HEK293 (cell line): Measurements from ENCODE around the gene LRSAM1.

Source experiments
- CTCF ChIA-PET: fragments of 350-600 bp; formaldehyde crosslinking; extraction: SDS; loops from one replicate; lab custom pipeline; 2021; ENCODE audit warnings: antibody characterized with exemption; lab: Yijun Ruan, JAX
- POLR2A ChIA-PET: fragments of 300-600 bp; formaldehyde crosslinking; extraction: SDS; loops from one replicate; lab custom pipeline; 2020; ENCODE audit warnings: antibody characterized with exemption, inconsistent platforms; lab: Yijun Ruan, JAX
- H3K27ac ChIP-seq: fragments of 200-500 bp; sonication (Bioruptor generic); 2 replicates; pipeline ENCODE4 v1.5.1; 2014; ENCODE audit warnings: low read depth, low read length, control low read depth, inconsistent platforms; ENCODE audit errors: extremely low read depth
- H3K36me3 ChIP-seq, 2 experiments: fragments of 200-500 bp in 1 of 2; sonication (Bioruptor generic) in 1 of 2; 1 replicate in 1 of 2; 2 replicates in 1 of 2; pipeline ENCODE4 v1.5.1; 2014 to 2017; ENCODE audit warnings: inconsistent platforms in 2 of 2, low read length in 2 of 2; ENCODE audit not compliant: control insufficient read depth in 2 of 2, insufficient read depth in 1 of 2
- H3K4me1 ChIP-seq: fragments of 200-500 bp; sonication (Bioruptor generic); 2 replicates; pipeline ENCODE4 v1.5.1; 2014; ENCODE audit warnings: mild to moderate bottlenecking, low read length, inconsistent platforms; ENCODE audit not compliant: control insufficient read depth, insufficient read depth
- H3K4me3 ChIP-seq: 2 replicates; pipeline ENCODE4 v1.5.1; 2011; ENCODE audit warnings: low read depth, mild to moderate bottlenecking, control low read depth, low read length, moderate library complexity
- H3K9me3 ChIP-seq: fragments of 200-500 bp; sonication (Bioruptor generic); 2 replicates; pipeline ENCODE4 v1.5.1; 2014; ENCODE audit warnings: low read depth, low read length, inconsistent platforms; ENCODE audit not compliant: control insufficient read depth, insufficient read depth
- RBAK ChIP-seq: fragments of 450-650 bp; formaldehyde crosslinking; IDR thresholded peaks from 2 replicates; pipeline ENCODE4 v1.5.1; 2016; ENCODE audit warnings: missing biosample characterization, missing genetic modification characterization
- ZBTB20 ChIP-seq: fragments of 450-650 bp; formaldehyde crosslinking; IDR thresholded peaks from 2 replicates; pipeline ENCODE4 v1.5.1; 2016; ENCODE audit warnings: missing biosample characterization, missing genetic modification characterization
- ZFHX2 ChIP-seq: fragments of 450-650 bp; formaldehyde crosslinking; conservative IDR thresholded peaks from 2 replicates; pipeline ENCODE4 v1.5.1; 2016; ENCODE audit warnings: missing biosample characterization, missing genetic modification characterization
- ZFP41 ChIP-seq: fragments of 450-650 bp; formaldehyde crosslinking; IDR thresholded peaks from 2 replicates; pipeline ENCODE4 v1.5.1; 2016; ENCODE audit warnings: missing biosample characterization, missing genetic modification characterization, borderline replicate concordance
- ZNF133 ChIP-seq: fragments of 450-650 bp; formaldehyde crosslinking; IDR thresholded peaks from 2 replicates; pipeline ENCODE4 v1.5.1; 2016; ENCODE audit warnings: missing biosample characterization, missing genetic modification characterization
- ZNF146 ChIP-seq: fragments of 450-650 bp; formaldehyde crosslinking; IDR thresholded peaks from 2 replicates; pipeline ENCODE4 v1.5.1; 2016; ENCODE audit warnings: missing biosample characterization, missing genetic modification characterization
- ZNF174 ChIP-seq: fragments of 450-650 bp; formaldehyde crosslinking; IDR thresholded peaks from 2 replicates; pipeline ENCODE4 v1.5.0; 2017; ENCODE audit warnings: missing biosample characterization, mild to moderate bottlenecking, missing genetic modification characterization
- ZNF184 ChIP-seq: fragments of 450-650 bp; IDR thresholded peaks from 2 replicates; pipeline ENCODE4 v1.5.1; 2018; ENCODE audit warnings: missing biosample characterization, mild to moderate bottlenecking, missing genetic modification characterization
- ZNF211 ChIP-seq: fragments of 450-650 bp; formaldehyde crosslinking; IDR thresholded peaks from 2 replicates; pipeline ENCODE4 v1.5.1; 2016; ENCODE audit warnings: low read depth, missing biosample characterization, missing genetic modification characterization
- ZNF292 ChIP-seq: fragments of 450-650 bp; formaldehyde crosslinking; IDR thresholded peaks from 2 replicates; pipeline ENCODE4 v1.5.1; 2016; ENCODE audit warnings: low read depth, missing biosample characterization, missing genetic modification characterization, borderline replicate concordance
- ZNF302 ChIP-seq: fragments of 450-650 bp; formaldehyde crosslinking; IDR thresholded peaks from 2 replicates; pipeline ENCODE4 v1.5.1; 2016; ENCODE audit warnings: missing biosample characterization, missing genetic modification characterization, low read depth
- ZNF426 ChIP-seq: fragments of 450-650 bp; formaldehyde crosslinking; IDR thresholded peaks from 2 replicates; pipeline ENCODE4 v1.5.1; 2017; ENCODE audit warnings: missing biosample characterization, missing genetic modification characterization, mild to moderate bottlenecking, inconsistent platforms, moderate library complexity
- ZNF629 ChIP-seq: fragments of 450-650 bp; formaldehyde crosslinking; IDR thresholded peaks from 2 replicates; pipeline ENCODE4 v1.5.1; 2017; ENCODE audit warnings: missing biosample characterization, missing genetic modification characterization
- TF ChIP-seq, protein P1 (sequence below): fragments of 450-650 bp; formaldehyde crosslinking; conservative IDR thresholded peaks from 2 replicates; pipeline ENCODE4 v1.5.1; 2016; ENCODE audit warnings: low read depth, missing biosample characterization, missing genetic modification characterization
- TF ChIP-seq, protein P2 (sequence below): fragments of 450-650 bp; formaldehyde crosslinking; IDR thresholded peaks from 2 replicates; pipeline ENCODE4 v1.5.1; 2016; ENCODE audit warnings: missing biosample characterization, missing genetic modification characterization
- TF ChIP-seq, protein P3 (sequence below): fragments of 450-650 bp; IDR thresholded peaks from 2 replicates; pipeline ENCODE4 v1.5.1; 2018; ENCODE audit warnings: missing biosample characterization, missing genetic modification characterization

The LRSAM1 gene

DNA sequence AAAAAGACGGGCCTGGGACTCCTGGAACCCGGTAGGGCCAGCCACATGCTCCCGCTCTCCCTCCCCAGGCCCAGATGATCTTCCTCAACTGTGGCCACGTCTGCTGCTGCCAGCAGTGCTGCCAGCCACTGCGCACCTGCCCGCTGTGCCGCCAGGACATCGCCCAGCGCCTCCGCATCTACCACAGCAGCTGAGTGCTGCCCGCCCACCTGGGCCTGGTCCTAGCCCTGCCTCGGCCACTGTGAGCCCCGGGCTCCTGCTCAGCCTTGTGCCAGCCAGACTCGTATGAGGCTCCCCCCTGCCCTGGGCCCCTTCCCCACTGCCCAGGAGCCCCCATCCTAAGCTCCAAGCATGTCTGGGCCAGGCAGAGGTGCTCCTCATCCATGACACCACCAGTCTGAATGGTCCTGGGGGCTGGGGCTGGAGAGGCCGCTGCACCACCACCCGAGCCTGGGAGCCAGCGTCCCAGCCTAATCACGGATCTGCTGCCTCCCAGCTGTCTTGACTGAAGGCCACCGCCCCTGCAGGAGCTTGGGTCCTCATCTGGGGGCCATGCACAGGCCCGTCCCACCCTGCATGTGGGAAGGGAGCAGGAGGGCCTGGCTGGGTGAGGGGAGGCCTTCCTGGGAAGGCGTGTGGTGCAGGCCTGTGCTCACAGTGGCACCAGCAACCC is 51.5 kb downstream of the LRSAM1 start:
- TF ChIP-seq ZNF292 (tag by site-specific recombination): no peak
- TF ChIP-seq RBAK (tag by site-specific recombination): no peak
- no peak for TF ChIP-seq ZNF211 (tag by site-specific recombination)
- no peak for TF ChIP-seq ZNF174 (tag by site-specific recombination)
- TF ChIP-seq, protein P1, sequence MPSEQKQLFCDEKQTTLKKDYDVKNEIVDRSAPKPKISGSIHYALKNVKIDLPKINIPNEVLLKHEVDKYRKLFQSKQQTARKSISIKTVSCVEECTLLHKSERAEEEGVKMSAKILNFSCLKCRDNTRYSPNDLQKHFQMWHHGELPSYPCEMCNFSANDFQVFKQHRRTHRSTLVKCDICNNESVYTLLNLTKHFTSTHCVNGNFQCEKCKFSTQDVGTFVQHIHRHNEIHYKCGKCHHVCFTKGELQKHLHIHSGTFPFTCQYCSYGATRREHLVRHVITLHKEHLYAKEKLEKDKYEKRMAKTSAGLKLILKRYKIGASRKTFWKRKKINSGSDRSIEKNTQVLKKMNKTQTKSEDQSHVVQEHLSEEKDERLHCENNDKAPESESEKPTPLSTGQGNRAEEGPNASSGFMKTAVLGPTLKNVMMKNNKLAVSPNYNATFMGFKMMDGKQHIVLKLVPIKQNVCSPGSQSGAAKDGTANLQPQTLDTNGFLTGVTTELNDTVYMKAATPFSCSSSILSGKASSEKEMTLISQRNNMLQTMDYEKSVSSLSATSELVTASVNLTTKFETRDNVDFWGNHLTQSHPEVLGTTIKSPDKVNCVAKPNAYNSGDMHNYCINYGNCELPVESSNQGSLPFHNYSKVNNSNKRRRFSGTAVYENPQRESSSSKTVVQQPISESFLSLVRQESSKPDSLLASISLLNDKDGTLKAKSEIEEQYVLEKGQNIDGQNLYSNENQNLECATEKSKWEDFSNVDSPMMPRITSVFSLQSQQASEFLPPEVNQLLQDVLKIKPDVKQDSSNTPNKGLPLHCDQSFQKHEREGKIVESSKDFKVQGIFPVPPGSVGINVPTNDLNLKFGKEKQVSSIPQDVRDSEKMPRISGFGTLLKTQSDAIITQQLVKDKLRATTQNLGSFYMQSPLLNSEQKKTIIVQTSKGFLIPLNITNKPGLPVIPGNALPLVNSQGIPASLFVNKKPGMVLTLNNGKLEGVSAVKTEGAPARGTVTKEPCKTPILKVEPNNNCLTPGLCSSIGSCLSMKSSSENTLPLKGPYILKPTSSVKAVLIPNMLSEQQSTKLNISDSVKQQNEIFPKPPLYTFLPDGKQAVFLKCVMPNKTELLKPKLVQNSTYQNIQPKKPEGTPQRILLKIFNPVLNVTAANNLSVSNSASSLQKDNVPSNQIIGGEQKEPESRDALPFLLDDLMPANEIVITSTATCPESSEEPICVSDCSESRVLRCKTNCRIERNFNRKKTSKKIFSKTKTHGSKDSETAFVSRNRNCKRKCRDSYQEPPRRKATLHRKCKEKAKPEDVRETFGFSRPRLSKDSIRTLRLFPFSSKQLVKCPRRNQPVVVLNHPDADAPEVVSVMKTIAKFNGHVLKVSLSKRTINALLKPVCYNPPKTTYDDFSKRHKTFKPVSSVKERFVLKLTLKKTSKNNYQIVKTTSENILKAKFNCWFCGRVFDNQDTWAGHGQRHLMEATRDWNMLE (tag by site-specific recombination): no peak
- TF ChIP-seq ZNF426 (tag by site-specific recombination): no peak
- no peak for TF ChIP-seq ZBTB20 (tag by site-specific recombination)
- TF ChIP-seq ZNF302 (tag by site-specific recombination): no peak
- no peak for TF ChIP-seq ZNF133 (tag by site-specific recombination)
- TF ChIP-seq ZFP41 (tag by site-specific recombination): no peak
- TF ChIP-seq, protein P2, sequence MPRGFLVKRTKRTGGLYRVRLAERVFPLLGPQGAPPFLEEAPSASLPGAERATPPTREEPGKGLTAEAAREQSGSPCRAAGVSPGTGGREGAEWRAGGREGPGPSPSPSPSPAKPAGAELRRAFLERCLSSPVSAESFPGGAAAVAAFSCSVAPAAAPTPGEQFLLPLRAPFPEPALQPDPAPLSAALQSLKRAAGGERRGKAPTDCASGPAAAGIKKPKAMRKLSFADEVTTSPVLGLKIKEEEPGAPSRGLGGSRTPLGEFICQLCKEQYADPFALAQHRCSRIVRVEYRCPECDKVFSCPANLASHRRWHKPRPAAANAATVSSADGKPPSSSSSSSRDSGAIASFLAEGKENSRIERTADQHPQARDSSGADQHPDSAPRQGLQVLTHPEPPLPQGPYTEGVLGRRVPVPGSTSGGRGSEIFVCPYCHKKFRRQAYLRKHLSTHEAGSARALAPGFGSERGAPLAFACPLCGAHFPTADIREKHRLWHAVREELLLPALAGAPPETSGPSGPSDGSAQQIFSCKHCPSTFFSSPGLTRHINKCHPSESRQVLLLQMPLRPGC (tag by site-specific recombination): no peak
- TF ChIP-seq ZNF629 (tag by site-specific recombination): no peak
- TF ChIP-seq, protein P3, sequence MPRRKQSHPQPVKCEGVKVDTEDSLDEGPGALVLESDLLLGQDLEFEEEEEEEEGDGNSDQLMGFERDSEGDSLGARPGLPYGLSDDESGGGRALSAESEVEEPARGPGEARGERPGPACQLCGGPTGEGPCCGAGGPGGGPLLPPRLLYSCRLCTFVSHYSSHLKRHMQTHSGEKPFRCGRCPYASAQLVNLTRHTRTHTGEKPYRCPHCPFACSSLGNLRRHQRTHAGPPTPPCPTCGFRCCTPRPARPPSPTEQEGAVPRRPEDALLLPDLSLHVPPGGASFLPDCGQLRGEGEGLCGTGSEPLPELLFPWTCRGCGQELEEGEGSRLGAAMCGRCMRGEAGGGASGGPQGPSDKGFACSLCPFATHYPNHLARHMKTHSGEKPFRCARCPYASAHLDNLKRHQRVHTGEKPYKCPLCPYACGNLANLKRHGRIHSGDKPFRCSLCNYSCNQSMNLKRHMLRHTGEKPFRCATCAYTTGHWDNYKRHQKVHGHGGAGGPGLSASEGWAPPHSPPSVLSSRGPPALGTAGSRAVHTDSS (tag by site-specific recombination): no peak
- TF ChIP-seq ZNF184 (tag by site-specific recombination): no peak
- TF ChIP-seq ZFHX2: no peak
- no peak for TF ChIP-seq ZNF146 (tag by site-specific recombination)
- ChIA-PET CTCF (interaction anchor here (0.5 to 4.2 kb wide), 22 partner anchors 10 to 392 kb away, joined by 3 to 120 read pairs (median 4); partner anchors contain the start of gene TOR2A), POLR2A (interaction anchor here (1.4 kb wide), 1 partner anchor 12 kb away, joined by 3 read pairs; no protein-coding TSS in a partner anchor)
- Histone ChIP-seq H3K4me3 (no peak overlapping the region), H3K36me3 (peaks cover 0 to 29% of the 10 kb centered on the region in 2 experiments; a peak in 1 of 3 replicates), H3K9me3 (no peaks in the 10 kb centered on the region), H3K4me1 (no peaks in the 10 kb centered on the region), H3K27ac (no peak overlapping the region)
